OCI-LY7 (cell line): ENCODE results near the gene CPB2.

ENCODE experiments used
- EZH2phosphoT487 ChIP-seq: fragments of 200-600 bp; sonication (generic); IDR thresholded peaks from 2 replicates; pipeline ENCODE4 v1.6.1; 2018; ENCODE audit warnings: low read depth, borderline replicate concordance, mild to moderate bottlenecking, mixed run types, antibody characterized with exemption, low read length, moderate library complexity, mixed read lengths
- TF ChIP-seq, protein P1 (sequence below): fragments of 200-600 bp; sonication (generic); conservative IDR thresholded peaks from 2 replicates; pipeline ENCODE4 v1.5.1; 2014; ENCODE audit warnings: mild to moderate bottlenecking, antibody characterized with exemption, low read length, moderate library complexity, mixed read lengths

DNA sequence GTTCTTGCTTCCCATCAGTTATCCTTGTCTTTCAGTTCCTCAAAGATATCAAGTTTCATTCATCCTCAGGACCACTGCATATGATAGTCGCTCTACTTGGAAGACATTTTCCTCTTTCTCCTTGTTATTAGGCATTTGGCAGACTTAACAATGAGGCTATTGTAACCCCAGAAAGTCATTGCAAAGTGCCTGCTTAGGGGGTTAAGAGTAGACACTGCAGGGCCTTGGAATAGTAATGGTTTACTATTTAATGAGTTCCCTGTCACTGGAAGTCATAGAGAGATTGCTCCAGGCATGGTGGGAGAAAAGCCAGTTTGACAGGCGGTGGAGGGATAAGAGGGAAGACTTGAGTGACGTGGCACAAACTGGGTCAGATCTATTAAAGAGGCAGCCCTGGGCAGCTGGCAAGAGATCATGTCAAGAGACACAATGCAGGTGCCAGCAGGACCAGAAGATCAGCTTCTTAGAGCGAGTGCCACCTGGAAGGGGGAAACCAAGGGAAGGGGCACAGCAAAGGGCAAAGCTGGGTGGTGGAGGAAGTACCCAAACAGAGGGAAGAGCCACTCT is 16.8 kb upstream of the CPB2 start:
- TF ChIP-seq, protein P1, sequence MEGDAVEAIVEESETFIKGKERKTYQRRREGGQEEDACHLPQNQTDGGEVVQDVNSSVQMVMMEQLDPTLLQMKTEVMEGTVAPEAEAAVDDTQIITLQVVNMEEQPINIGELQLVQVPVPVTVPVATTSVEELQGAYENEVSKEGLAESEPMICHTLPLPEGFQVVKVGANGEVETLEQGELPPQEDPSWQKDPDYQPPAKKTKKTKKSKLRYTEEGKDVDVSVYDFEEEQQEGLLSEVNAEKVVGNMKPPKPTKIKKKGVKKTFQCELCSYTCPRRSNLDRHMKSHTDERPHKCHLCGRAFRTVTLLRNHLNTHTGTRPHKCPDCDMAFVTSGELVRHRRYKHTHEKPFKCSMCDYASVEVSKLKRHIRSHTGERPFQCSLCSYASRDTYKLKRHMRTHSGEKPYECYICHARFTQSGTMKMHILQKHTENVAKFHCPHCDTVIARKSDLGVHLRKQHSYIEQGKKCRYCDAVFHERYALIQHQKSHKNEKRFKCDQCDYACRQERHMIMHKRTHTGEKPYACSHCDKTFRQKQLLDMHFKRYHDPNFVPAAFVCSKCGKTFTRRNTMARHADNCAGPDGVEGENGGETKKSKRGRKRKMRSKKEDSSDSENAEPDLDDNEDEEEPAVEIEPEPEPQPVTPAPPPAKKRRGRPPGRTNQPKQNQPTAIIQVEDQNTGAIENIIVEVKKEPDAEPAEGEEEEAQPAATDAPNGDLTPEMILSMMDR, result no peak
- TF ChIP-seq EZH2phosphoT487, result no peak
